Measurements from ENCODE around the gene ARRDC4.
A peak's percentile ranks its signal among the peaks of the same experiment; 100 is the strongest.

ARRDC4 gene

DNA sequence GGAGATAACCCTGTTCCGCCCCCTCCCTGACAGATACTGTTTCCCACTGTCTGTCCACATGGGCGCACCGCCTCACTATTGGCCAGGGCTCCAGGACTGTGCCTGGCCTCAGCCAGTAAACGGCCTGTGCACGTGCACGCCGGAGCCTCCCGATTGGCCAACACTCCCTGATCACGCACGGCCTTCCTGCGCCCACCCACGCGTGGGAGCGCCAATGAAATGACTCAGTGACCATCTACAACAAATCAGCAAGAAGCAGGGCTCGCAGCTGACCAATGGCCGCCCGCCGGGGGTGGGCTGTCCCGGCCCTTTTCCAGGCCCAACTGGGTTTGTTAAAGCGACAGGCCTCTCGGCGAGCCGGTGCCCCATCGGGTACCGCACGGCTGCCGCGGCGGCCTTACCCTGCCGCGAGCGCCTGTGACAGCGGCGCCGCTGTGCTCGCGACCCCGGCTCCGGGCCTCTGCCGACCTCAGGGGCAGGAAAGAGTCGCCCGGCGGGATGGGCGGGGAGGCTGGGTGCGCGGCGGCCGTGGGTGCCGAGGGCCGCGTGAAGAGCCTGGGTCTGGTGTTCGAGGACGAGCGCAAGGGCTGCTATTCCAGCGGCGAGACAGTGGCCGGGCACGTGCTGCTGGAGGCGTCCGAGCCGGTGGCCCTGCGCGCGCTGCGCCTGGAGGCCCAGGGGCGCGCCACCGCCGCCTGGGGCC lies at the start of gene ARRDC4:
TSS of gene ARRDC4 (plus strand) at position 340 of the 703 bp plus-strand sequence. CDS start at position 499, 159 bp downstream.
- FAIRE-seq (peak; percentile 98), DNase-seq (ENCODE audit: insufficient read length, low spot score) (peak; percentile 94)

GRCh38 chr15:97914711-97915110 lies 45.8 kb upstream of the ARRDC4 start:
- FAIRE-seq (no peak), DNase-seq (ENCODE audit: insufficient read length, low spot score) (no peak)

- FAIRE-seq = no peak
- no peak for DNase-seq (ENCODE audit: insufficient read length, low spot score)
These were observed 45.2 kb upstream of the ARRDC4 start for GRCh38 chr15:97915261-97915660.

DNA sequence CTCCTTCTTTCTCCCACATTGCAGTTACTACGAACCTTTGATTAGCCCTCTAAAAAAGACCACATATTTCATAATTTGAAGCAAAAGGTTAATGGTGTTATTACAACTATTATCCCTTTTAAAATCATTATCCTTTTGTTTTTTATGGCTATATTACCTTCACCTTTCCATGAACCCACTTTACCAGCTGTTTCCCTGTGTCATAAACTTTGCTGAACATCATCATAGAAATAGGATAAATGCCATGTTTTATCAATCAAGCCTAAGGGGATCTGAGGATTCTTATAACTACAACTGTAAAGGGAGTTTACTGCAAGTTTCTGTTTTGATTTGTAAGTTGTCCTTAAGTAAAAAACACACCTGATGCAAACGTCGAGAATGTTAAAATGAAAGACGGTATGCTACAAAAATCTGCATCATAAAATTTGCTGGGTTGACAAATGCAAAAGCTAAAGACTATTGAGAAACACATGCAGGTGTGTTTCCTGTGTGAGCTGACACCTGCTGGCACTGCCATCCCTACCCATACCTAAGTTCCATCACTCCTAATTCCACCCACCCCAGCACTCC lies 39.1 kb upstream of the ARRDC4 start:
- DNase-seq (ENCODE audit: insufficient read length, low spot score) (no peak), FAIRE-seq (no peak)

DNA sequence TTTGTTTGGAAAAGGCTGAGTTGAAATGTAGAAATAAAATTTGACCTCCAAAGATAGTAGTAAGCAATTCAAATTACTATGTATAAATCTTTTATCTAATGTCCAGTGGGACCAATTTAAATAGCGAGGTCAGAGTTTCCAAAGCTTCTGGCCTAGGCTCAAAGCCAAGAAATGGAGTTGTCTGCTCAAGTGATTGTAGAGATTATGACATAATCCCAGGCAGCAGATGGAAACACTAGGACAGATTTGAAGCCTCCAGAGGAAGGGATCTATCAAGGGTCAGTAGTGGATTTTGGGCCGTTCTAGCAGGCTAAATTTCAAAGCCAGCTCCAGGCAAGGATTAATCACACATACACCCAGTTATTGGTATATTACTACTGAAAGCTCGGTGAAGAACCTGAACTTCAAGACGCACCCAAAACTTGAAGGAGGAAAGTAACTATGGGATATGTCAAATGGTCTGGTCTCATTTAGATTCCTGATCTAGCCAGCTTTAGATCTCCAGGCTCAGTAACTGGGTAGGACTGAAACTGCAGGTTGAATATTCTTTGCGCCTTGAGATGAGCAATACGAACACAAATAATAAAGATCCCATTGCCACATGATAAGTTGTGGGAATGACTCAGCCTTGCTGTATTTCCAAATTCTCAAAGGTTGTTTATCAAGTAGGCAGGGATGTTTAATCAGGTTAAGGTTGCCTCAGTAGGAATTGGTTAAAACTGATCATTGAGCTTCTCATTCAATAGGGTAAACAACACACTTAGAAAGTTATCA lies 30.9 kb upstream of the ARRDC4 start:
- FAIRE-seq (no peak), DNase-seq (ENCODE audit: insufficient read length, low spot score) (no peak)

GRCh38 chr15:97930230-97930629 lies 30.3 kb upstream of the ARRDC4 start:
- FAIRE-seq (no peak), DNase-seq (ENCODE audit: insufficient read length, low spot score) (no peak)

GRCh38 chr15:97931314-97931713 lies 29.2 kb upstream of the ARRDC4 start:
- FAIRE-seq (no peak), DNase-seq (ENCODE audit: insufficient read length, low spot score) (no peak)

DNA sequence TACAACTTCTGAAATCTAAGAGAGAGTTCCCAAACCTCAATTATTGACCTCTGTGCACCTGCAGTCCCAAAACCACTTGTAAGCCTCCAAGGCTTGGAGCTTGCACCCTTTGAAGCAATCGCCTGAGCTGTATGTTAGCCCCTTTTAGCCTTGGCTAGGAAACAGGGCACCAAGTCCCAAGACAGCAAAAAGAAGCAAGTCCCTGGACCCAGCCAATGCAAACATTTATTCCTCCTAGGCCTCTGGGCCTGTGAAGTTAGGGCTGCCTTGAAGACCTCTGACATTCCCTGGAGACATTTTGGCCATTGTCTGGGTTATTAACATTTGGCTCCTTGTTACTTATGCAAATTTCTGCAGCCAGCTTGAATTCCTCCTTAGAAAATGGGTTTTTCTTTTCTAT lies 26.9 kb upstream of the ARRDC4 start:
- DNase-seq (ENCODE audit: insufficient read length, low spot score) (no peak), FAIRE-seq (no peak)

- DNase-seq (ENCODE audit: insufficient read length, low spot score) = no peak
- no peak for FAIRE-seq
These were observed 19.5 kb upstream of the ARRDC4 start for GRCh38 chr15:97940993-97941392.

GRCh38 chr15:97941572-97941971 lies 18.9 kb upstream of the ARRDC4 start:
- no peak for DNase-seq (ENCODE audit: insufficient read length, low spot score)
- FAIRE-seq = no peak

- no peak for FAIRE-seq
These were observed 15.8 kb upstream of the ARRDC4 start for GRCh38 chr15:97944724-97945123.

GRCh38 chr15:97947465-97948260 lies 12.8 kb upstream of the ARRDC4 start:
- FAIRE-seq (no peak), DNase-seq (ENCODE audit: insufficient read length, low spot score) (no peak)

More at GRCh38 chr15:97944724-97945123, 15.8 kb upstream of the ARRDC4 start:
- DNase-seq (ENCODE audit: insufficient read length, low spot score) = no peak

DNA sequence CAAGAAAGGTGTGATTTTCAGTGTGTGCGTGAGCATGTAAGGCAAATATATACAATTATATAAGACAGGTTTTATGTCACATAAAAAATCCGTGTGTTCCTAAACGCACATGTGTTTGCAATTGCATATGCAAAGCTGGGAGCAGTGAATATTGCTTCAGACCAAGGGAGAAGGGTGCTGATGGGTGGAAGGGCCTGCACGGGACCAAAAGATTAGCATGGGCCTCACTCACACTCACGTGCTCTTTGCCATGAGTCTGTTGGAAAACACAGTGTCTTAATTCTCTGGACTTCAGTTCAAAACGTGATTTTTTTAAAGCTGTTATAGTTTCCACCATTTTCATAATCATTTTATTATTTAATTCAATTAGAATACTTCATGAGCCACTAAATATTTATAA lies 7.2 kb upstream of the ARRDC4 start:
- FAIRE-seq = no peak
- no peak for DNase-seq (ENCODE audit: insufficient read length, low spot score)

DNA sequence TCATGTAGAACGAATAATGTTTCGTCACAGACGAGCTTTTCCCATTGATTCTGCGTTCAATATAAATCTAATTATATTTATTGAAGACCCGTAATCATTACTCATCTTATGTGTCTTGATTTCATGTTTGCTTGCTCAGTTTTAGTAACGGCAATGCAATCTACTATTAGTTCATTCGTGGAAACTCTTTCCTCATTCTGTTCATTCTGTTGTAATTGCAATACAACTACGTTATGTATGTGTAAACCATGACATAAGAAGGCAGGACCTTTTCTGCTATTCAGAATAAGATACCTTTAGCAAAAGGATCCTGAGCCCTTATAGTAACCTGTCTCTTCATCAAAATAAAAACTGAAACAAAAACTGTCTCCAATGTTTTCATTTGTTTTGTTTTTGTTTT lies 6.8 kb upstream of the ARRDC4 start:
- FAIRE-seq (no peak), DNase-seq (ENCODE audit: insufficient read length, low spot score) (no peak)

- FAIRE-seq = no peak
- no peak for DNase-seq (ENCODE audit: insufficient read length, low spot score)
These were observed 5.5 kb upstream of the ARRDC4 start for GRCh38 chr15:97955035-97955434.

GRCh38 chr15:97955529-97955928 lies 5.0 kb upstream of the ARRDC4 start:
- FAIRE-seq = no peak
- DNase-seq (ENCODE audit: insufficient read length, low spot score) = no peak

DNA sequence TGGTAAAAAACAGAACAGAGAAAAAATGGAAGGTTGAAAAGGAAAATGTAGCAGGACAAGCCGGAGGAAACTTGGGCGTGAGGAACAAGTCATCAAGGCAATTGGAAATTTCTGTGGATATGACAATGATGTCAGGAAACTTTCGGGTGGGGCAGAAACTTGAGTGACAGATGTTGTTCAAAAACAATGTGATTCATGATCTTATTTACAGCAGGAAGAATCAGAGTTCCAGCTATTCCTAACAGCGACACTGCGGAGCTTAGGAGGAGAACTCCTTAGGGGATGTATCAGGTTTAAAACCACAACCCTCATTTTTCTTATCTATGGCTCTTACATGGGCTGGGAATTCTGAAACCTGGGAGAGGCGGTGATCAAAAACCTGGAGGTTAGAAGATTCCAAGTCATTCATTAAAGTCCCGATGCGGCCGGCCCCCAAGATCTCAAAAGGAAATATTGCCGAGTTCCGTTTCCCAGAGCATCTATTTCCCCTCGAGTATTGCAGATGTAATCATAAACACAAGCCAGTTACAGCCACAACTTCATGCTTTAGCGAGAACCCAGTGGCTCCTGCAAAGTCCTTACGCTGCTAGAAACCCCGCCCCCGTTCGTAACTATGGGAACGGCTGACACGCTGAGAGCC lies 659 bp upstream of the ARRDC4 start:
- FAIRE-seq (no peak), DNase-seq (ENCODE audit: insufficient read length, low spot score) (no peak)

DNA sequence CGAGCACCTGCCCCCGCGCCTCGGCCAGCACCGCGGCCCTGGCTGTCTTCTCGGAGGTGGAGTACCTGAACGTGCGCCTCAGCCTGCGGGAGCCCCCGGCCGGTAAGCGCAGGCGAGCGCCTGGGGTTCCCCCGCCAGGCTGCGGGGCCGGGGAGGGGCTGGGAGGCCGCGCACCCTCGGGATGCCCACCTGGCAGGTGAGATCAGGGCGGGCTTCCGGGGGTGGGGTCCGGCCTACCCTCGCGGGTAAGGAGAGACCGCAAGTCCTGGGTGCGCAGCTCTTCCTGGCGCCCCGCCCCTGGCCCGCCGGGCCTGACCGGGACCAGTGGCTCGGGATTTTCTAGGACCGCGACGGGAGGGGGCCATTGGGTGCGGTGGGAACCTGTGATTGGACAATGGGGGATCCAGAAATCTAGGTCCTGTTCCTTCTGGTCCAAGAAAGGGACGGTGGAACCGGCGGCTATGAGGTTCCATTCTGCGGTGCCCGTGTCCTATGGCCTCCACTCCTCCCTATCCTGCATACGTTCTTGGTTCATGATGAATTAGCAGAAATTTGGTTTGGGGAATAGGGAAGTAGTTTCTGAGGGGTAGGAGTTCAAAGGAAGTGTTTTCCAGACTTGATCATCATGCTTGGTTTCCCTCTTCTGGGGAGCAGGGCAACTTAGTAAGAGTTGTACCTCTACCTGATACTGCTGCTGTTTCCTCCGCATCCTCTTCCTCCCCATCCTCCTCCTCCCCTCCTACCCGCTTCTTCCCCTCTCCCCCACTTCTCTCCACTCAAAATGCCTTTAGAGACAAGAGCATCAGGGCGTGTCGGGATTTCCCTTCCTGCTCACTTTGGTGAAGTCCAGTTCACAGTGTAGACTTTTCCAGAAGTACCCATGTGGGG lies 808 bp downstream of the ARRDC4 start:
- FAIRE-seq (no peak), DNase-seq (ENCODE audit: insufficient read length, low spot score) (no peak)

DNA sequence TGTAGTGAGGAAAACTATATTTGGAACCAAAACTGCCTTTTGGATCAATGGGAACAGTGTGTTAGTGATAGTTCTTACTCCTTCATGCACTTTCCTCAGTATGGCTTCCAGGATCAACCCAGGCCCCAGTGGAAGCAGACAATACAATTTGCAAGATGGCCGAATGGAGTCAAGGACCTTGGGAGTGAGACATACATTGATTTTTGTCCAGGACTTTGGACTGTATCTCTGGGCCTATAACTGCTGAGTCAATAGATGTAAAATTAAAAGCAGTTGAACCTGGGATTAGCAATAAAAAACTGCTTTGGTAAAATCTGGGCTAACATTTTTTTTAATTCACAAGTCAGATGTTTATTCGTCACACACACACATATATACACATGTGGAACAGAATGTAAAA lies 1.8 kb downstream of the ARRDC4 start:
- no peak for FAIRE-seq
- DNase-seq (ENCODE audit: insufficient read length, low spot score) = no peak

DNA sequence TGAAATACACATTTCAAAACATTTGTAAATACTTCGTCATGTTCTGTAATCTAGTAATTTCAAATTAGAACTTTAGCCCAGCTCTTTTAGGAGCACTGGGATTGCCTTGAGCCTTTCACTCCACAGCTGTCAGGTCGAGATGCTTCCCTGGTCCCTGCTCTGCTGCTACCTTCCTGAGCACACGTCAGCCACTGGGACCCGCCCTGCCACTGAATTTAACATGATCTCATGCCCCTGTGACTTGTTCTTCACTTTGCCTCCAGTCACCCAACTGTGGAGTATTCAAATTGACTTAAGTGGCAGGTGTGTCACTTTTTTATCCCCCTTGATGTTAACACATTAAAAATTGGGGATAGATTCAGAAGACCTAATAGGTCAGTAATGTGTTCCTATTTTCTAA lies 3.3 kb downstream of the ARRDC4 start:
- no peak for FAIRE-seq

More for the DNA sequence above, 3.3 kb downstream of the ARRDC4 start:
- no peak for DNase-seq (ENCODE audit: insufficient read length, low spot score)
